Right kidney (tissue), 9 donors: Measurements from ENCODE around the gene VRK1.
"Not testable (repeated sequence)": the region's sequence is repeated elsewhere in the genome, so short reads cannot be mapped to it uniquely, and the experiment has no call there.

Experiments used
- DNase-seq: peaks from one replicate; pipeline ENCODE4 v3.0.0-alpha.2; 2016
- long read RNA-seq, 8 donors: transcript quantifications; one replicate each; lab custom pipeline, GENCODE V29; 2026

Gene VRK1, protein sequence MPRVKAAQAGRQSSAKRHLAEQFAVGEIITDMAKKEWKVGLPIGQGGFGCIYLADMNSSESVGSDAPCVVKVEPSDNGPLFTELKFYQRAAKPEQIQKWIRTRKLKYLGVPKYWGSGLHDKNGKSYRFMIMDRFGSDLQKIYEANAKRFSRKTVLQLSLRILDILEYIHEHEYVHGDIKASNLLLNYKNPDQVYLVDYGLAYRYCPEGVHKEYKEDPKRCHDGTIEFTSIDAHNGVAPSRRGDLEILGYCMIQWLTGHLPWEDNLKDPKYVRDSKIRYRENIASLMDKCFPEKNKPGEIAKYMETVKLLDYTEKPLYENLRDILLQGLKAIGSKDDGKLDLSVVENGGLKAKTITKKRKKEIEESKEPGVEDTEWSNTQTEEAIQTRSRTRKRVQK
- long read RNA-seq, donor 1, transcript VRK1-201 (13 exons, 1,745 nt): major isoform, 8 of 9 reads
- long read RNA-seq, donor 1, partial matches to known transcripts: 0 of 9 reads
- long read RNA-seq, donor 1, other reads (novel, unspliced or antisense): 0 of 9 reads
- long read RNA-seq, donor 2, partial matches to known transcripts: 0 of 1 reads
- long read RNA-seq, donor 2, other reads (novel, unspliced or antisense): 0 of 1 reads
- long read RNA-seq, donor 3, partial matches to known transcripts: 0 of 1 reads
- long read RNA-seq, donor 3, other reads (novel, unspliced or antisense): 0 of 1 reads
- long read RNA-seq, donor 4, transcript VRK1-201 (13 exons, 1,745 nt): major isoform, 5 of 5 reads
- long read RNA-seq, donor 4, partial matches to known transcripts: 0 of 5 reads
- long read RNA-seq, donor 4, other reads (novel, unspliced or antisense): 0 of 5 reads
- long read RNA-seq, donor 5, transcript VRK1-201 (13 exons, 1,745 nt): major isoform, 5 of 6 reads
- long read RNA-seq, donor 5, partial matches to known transcripts: 0 of 6 reads
- long read RNA-seq, donor 5, other reads (novel, unspliced or antisense): 0 of 6 reads
- long read RNA-seq, donor 6, transcript VRK1-201 (13 exons, 1,745 nt): major isoform, 5 of 5 reads
- long read RNA-seq, donor 6, partial matches to known transcripts: 0 of 5 reads
- long read RNA-seq, donor 6, other reads (novel, unspliced or antisense): 0 of 5 reads
- long read RNA-seq, donor 7: 0 reads
- long read RNA-seq, donor 8, transcript VRK1-201 (13 exons, 1,745 nt): major isoform, 7 of 8 reads
- long read RNA-seq, donor 8, partial matches to known transcripts: 0 of 8 reads
- long read RNA-seq, donor 8, other reads (novel, unspliced or antisense): 0 of 8 reads

DNA sequence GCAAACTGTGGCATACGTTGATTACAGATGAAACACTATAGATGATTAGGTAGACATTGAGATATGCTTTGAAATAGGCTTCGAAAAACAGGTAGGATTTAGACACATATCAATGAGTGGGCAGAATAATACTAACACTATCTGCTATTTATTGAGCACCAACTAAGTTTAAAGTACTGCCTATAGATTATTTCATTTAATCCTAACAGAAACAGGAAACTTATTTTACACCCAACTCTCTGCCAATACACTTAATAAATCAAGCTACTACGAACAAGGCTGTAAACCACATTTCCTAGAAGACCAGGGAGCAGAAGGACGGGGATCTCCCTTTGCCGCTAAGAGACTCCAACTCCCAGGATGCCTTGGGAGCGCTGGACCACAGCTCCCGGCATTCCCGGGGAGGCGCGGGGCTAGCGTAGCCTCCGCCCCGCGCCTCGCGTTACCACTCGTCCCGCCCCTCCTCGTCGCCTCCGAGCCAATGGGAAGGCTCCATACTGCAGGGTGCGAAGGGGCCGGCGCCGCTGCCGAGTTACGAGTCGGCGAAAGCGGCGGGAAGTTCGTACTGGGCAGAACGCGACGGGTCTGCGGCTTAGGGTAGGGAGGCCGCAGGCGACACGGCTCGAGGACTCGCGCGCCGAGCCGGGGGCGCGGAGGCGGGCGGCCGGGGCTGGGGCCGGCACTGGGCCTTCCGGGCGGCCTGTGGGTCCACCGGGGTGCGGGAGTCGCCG, at the start of gene VRK1:
TSS of gene VRK1 (plus strand) at position 532 of the 731 bp plus-strand sequence. CDS start 36,090 bp downstream, outside the sequence.
- DNase-seq: peak; percentile 81

DNA sequence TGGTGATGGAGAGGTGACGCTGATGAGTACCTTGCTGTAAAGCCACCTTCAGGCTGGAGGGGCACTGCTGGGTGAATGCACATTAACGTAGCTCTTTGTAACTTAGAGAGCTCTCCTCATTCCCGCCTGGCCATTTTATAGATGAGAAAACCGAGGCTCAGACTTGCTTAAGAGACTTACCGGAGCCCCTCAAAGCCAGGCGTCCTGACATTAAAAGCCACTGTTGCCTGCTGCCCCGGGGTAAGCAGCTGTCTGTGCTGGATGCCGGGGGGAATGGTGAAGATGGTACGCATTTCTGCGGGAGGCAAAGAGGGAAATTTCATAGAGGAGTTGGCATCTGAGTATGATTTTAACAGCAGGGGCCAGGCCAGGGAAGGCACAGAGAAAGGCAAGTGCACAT, 49.6 kb upstream of the VRK1 start:
- DNase-seq: no peak

DNA sequence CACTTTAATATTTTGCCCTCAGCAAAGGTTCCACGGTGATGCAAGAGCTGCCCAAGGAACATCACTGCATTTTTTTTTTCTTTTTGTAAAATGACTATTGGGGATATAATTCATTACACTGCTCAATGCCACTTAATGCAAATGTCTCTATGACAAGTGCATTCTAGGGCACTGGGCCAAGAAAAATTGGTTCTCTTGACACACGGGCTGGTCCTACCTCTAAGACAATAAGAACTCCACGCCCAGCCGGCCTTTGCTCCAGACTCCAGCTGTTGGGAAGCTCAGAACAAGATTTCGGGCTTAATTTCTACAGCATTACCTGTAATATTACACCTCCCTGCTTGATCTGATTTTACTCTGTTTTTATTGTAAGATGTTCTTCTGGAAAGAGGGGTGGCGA, 48.8 kb upstream of the VRK1 start:
- no peak for DNase-seq

DNA sequence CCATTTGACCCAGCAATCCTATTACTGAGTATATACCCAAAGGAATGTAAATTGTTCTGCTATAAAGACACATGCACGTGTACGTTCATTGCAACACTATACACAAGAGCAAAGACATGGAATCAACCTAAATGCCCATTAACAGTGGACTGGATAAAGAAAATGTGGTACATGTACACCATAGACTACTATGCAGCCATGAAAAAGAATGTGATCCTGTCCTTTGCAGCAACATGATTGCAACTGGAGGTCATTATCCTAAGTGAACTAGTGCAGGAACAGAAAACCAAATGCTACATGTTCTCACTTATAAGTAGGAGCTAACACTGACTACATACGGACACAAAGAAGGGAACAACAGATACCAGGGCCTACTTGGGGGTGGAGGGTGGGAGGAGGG, 45.7 kb upstream of the VRK1 start:
- DNase-seq: no peak

DNA sequence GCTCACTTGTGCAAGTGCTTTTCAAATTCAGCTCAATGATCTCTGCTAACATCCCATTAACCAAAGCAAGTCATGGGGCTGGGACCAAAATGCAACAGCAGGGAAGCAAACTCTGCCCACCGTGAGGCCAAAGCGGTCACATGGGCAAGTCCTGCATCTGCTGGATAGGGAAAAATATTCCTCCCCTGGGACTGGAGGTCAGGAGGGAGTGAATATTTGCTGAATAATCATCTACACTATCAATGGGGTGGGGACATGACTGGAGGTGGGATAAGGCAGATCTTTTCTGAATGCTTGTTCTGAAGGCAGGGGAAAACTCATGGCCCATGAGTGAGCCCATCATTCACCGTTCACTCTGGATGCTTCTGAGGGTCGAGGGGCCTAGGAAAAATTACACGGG, 45.1 kb upstream of the VRK1 start:
- no peak for DNase-seq

DNA sequence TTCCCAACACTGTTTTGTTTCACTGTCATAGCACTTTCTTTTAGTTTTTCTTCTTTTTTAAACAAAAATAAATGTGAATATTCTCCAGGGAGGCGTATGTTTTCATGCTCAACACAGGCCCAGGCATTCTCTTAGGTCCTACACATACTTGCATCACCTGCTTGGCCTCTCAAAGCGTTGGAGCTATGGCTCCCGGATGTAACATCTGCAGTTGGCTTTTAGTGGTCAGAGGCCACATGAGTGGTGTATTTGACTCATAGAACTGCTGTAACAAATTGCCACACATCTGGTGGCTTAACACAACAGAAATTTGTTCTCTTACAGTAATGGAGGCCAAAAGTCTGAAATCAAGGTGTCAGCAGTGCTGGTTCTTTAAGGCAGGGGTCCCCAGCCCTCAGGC, 44.6 kb upstream of the VRK1 start:
- no peak for DNase-seq

DNA sequence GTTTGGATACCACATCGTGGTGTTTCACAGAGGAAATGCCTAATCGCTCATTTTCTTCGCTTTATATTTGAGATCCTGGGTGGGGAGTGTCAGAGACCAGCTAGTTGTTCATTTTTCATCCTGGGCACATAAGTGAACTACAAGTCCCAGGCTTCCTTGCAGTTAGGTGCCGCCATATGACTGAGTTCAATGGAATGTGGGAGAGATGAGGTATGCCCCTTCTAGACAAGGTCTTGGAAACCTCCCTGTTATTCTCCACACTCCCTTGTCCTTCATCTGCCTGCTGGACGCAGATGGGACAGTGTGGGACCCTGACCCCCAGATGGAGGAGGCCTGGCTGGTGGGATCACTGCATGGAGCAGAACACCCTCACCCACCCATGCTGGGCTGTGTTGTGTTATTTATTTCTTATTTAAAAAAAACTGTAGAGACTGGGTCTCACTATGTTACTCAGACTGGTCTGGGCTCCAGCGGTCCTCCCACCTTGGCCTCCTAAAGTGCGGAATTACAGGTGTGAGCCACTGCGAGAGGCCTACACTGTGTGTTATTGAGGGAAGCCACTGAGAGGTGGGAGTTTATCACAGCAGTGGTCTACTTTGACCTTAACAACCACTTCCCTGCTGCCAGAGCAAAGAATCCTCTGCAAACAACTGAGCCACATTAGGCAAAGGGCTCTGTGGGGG, 42.9 kb upstream of the VRK1 start:
- DNase-seq: no peak

DNA sequence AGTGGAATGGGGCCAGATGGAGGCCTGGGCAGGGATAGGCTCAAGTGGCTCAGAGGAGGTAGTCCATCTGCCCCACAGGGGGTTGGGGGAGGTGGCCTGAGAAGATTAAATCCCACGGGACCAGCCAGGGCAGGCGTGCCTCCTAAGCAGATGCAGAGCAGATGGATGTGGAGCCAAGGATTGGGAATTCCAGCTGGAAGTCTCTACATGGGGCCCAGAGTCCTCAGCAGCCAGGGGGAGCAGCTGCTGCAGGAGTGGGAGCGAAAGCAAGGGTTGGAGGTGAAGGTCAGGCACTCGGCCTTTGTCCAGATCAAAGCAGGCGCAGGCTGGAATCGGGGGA, 42.4 kb upstream of the VRK1 start:
- DNase-seq: no peak

DNA sequence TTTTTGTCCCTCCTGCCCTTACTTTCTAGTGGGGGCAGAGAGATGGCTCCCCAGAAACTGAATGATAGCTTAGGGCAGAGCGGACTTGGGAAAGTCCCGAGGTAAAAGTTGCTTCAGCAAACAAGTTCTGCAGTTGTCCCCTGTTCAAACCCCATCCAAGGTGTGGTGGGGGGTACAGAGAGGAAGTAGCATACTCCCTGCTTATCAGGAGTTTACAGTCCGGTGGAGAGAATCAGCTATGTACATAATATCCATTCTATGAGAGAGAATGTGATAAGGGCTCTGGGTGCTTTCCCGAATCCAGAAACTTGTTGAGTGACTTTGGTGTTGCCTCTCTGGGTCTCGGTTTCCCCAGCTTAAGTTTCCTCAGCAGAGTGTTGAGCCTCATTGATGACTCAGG, 40.4 kb upstream of the VRK1 start:
- DNase-seq: no peak

DNA sequence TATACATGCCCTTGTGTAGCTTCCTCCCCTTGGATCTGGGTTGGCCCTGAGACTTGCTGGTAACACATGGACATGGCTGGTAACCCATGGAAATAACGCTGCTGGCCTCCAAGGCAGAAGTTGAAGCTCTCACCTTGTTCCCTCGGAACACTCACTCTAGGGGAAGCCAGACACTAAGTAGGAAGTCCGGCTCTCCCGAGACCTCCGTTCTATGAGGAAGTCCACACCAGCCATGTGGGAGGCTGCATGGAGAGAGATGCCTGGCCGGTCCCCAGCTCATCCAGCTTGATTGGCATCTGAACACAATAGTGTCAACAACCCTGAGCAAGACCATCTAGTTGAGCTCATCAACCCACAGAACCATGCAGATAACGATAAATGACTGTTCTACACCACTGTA, 39.7 kb upstream of the VRK1 start:
- DNase-seq: no peak

DNA sequence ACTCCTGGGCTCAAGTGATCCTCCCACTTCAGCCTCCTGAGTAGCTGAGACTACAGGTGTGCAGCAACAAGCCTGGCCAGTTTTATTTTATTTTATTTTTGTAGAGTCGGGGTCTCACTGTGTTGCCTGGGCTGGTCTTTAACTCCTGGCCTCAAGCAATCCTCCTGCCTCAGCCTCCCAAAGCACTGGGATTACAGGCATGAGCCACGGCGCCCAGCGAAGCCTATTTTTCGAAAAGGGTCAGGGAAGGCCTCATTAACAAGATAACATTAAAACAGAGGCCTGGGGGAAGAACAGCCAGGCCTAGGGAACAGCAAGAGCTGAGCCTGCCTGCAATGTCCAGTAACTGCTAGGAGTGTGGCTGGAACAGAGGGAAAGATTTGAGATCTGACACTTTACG, 36.1 kb upstream of the VRK1 start:
- no peak for DNase-seq

DNA sequence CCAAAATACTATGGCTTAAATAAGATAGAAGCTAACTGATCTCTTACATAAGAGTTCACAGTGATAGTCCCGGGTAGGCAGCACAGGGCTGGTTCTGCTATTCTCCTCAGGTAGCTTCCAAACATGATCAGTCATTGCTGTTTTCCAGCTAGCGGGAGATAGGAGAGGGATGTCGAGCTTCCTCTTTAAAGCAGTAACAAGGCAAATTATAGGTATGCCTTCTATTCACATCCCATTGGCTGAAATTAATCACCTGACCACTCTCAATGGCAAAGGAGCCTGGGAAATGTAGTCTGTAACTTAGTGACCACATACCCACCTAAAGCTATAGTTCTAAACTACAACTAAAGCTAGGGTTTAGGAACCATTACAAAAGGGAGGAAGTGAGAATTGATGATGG, 34.5 kb upstream of the VRK1 start:
- DNase-seq: no peak

DNA sequence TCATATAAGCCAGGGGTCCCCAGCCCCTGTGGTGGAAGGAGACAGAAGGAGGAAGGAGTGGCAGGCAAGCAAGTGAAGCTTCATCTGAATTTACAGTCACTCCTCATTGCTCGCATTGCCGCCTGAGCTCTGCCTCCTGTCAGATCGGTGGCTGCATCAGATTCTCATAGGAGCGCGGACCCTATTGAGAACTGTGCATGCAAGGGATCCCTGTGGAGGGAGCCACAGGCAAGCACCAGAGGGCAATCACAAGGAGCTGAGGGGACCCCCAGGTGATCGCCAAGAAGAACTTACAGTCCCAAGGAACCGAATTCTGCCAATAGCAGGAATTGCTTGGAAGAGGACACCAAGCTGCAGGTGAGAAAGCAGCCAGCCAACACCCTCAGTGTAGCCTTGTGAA, 33.2 kb upstream of the VRK1 start:
- no peak for DNase-seq

DNA sequence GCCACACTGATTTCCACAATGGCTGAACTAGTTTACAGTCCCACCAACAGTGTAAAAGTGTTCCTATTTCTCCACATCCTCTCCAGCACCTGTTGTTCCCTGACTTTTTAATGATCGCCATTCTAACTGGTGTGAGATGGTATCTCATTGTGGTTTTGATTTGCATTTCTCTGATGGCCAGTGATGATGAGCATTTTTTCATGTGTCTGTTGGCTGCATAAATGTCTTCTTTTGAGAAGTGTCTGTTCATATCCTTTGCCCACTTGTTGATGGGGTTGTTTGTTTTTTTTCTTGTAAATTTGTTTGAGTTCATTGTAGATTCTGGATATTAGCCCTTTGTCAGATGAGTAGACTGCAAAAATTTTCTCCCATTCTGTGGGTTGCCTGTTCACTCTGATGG, 32.0 kb upstream of the VRK1 start:
- DNase-seq: not testable (repeated sequence)

DNA sequence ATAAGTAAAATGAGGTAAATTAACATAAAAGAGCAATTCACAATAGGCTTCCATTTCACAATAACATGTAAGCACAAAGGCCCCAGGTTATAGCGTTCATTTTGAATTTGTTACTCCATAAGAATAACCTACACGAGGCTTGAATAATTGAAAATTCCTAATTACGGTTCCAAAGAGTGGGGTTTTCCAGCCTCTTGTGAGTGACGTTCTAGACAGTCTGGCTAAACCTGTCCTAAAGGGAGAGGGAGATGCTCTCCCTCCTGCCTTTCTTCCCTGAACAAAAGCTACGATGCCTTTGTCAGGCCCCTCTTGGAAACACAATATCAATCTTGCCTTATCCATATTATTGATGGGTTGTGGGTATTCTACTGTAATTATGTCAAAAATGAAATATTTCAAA, 24.3 kb upstream of the VRK1 start:
- DNase-seq: no peak

DNA sequence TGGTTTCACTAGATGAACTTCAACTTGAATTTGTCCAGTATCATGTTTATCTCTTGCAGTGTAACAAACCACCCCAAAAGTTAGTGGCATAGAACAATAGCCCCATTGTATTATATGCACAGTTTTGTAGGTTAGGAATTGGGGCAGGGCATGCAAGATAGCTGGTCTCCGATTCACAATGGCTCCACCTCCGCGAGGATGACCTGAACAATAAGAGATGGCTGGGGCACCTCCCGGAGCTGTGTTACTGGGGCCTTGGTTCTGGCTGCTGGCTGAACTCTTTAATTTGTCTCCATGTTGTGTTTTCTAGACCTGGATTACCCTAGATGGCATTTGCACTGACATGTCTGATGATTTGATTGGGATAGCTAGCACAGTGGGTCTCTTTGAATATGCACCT, 20.4 kb upstream of the VRK1 start:
- no peak for DNase-seq

DNA sequence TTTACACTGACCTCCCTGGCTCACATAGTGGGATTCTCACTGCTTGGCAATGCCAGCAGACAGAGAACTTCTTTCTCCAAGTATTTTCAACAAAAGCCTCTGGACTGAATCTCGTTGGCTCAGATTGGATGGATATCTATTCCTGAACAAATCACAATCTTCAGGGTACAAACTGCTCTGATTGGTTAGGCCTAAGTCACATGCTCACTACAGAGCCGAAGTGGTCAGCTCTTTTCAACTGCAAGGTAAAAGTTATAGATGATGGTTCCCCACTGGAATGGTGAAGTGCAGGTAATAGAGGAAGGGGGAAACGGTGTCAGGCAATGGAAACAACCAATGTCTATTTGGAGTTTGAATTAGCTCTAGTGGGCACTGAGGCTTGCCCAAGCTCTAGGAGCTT, 16.7 kb upstream of the VRK1 start:
- no peak for DNase-seq

DNA sequence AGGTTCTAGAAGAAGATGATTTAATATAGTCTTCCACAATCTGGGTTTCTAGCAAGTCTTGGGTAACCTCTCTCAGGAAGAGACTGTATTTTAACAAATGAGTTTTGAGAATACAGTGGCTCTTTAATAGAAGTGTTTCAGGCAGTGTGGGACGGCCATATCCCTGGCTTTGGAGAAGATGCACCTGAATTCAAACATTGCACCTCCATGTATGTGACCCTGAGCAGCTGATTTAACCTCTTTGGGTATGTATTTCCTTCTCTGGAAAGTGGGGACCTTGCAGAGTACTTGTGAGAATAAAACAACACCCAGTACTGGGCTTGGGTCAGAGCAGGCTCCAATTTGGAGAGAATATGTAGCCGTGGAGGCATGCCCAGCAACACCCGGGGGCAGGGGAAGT, 15.8 kb upstream of the VRK1 start:
- DNase-seq: no peak

DNA sequence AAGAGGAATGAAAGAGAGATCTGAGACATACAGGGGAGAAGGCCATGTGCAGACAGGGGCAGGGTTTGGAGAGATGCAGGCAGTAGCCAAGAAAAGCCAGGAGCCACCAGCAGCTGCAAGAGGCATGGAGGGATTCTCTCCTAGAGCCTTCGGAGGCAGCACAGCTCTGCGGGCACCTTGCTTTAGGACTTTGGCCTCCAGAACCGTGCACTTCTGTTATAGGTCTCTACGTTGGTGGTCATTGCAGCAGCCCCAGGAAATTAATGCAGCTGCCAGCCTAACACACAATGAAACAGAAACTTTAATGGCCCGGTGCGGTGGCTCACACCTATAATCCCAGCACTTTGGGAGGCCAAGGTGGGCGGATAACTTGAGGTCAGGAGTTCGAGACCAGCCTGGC, 14.7 kb upstream of the VRK1 start:
- no peak for DNase-seq

DNA sequence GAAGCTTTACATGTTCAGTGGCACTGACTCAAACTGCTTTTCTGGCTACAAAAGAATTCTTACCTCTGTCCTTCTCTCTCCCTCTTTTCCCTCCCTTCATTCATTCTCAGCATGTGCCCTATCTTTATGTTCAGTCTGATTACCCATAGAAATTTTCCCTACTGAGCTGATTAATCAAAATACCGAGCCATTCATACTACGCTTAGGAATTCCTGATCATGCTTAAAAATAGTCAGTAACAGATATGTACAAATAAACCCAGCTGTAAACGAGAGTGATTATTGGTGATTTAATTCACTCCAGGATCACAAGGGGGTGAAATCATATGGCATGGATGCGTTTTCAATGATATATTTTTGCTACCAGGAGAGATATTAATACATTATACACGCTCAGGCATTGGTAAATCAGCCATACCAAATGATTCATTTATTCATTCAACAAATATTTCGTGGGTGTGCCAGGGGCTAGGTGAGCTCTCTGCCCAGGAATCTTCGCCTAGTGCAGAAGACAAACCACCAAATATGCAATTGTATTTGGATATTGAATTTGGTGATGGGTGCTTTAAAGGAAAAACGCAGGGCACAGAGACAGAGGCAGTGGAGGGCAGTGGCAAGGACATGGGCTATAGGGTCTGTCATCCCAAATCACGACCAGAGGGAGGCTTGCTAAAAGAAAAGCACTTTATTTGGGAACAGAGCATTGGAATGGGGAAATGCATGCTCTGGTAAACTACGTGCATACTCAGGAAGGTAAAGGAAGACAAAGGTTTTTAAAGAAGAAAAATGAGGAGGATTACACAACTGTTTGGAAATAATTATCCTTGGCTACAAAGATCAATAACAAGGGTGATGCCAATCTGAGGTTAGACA, 13.9 kb upstream of the VRK1 start:
- DNase-seq: no peak

DNA sequence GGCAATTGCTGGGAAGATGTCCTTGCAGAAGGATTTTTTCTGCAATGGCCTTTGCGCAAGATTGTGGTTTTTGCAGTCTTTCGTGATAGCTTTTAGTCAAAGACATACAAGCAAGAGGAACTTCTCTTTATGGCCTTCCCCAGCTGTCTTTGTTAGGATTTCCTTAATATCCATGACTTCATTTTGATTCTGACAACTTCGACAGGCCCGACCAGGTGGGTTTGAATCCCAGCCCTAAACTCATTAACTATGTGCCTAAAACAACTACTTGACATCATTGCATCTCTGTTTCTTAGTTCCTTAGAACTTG, 13.3 kb upstream of the VRK1 start:
- DNase-seq: no peak
